HTERT RPE-1 (cell line): ENCODE results near the gene TMEM184A.

Experiments used
- in situ Hi-C: fragments of 300-500 bp; cut with MboI; formaldehyde crosslinking; loops from 4 replicates; pipeline ENCODE4 v1.14.3; 2020; ENCODE audit warnings: low sequenced_read_pairs

TMEM184A gene

GRCh38 chr7:1505731-1506550 is 50.1 kb downstream of the TMEM184A start:
- in situ Hi-C loops: no loop called here

GRCh38 chr7:1503816-1504775 is 51.9 kb downstream of the TMEM184A start, which contains the start of gene INTS1:
Gene INTS1 (minus strand): TSS chr7:1504389. CDS start chr7:1503960, 429 bp downstream.
- in situ Hi-C loops: no loop called here

- in situ Hi-C loops: no loop called here
Observed at GRCh38 chr7:1503390-1503789, 52.6 kb downstream of the TMEM184A start.

- in situ Hi-C loops: no loop called here
Observed at GRCh38 chr7:1502845-1503244, 53.2 kb downstream of the TMEM184A start.

GRCh38 chr7:1501487-1502270 is 54.3 kb downstream of the TMEM184A start:
- in situ Hi-C loops: no loop called here

- in situ Hi-C loops: no loop called here
Observed at GRCh38 chr7:1500064-1500807, 55.8 kb downstream of the TMEM184A start.

- in situ Hi-C loops: no loop called here
Observed at GRCh38 chr7:1499367-1500029, 56.5 kb downstream of the TMEM184A start.

GRCh38 chr7:1498370-1499305 is 57.4 kb downstream of the TMEM184A start:
- in situ Hi-C loops: no loop called here

- in situ Hi-C loops: no loop called here
Observed at GRCh38 chr7:1497293-1497927, 58.6 kb downstream of the TMEM184A start.

GRCh38 chr7:1496531-1497292 is 59.3 kb downstream of the TMEM184A start:
- in situ Hi-C loops: no loop called here

GRCh38 chr7:1495564-1496242 is 60.3 kb downstream of the TMEM184A start:
- in situ Hi-C loops: no loop called here

- in situ Hi-C loops: no loop called here
Observed at GRCh38 chr7:1494866-1495563, 61.0 kb downstream of the TMEM184A start.

GRCh38 chr7:1494447-1494846 is 61.6 kb downstream of the TMEM184A start:
- in situ Hi-C loops: no loop called here

GRCh38 chr7:1493571-1493970 is 62.4 kb downstream of the TMEM184A start:
- in situ Hi-C loops: no loop called here

- in situ Hi-C loops: no loop called here
Observed at GRCh38 chr7:1493129-1493528, 62.9 kb downstream of the TMEM184A start.

- in situ Hi-C loops: no loop called here
Observed at GRCh38 chr7:1492640-1493039, 63.4 kb downstream of the TMEM184A start.
